ENCODE measurements around the gene ACIN1. TPM values are rescaled to one million over a fixed set of nuclear protein-coding genes. Genes with fewer than 3 reads are reported as not detected.

ACIN1 gene
- total RNA-seq, 2 experiments from 2014 or later = 132 to 139 TPM

DNA sequence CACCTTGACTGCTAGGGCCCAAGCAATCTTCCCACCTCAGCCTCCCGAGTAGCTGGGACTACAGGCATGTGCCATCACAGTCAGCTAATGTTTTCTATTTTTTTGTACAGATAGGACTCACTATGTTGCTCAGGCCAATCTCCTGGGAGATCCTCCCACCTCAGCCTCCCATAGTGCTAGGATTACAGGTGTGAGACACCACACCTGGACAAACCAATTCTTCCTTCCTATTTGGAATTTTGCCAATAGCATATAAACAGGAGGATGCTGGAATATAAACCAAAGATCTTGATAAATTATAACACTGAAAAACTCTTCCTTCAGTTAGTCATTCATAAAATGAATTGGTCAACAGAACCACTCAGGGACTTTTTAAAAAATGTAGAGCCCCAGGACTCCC lies 8.4 kb downstream of the ACIN1 start:
- H3K27ac Mint-ChIP-seq = peak overlapping the region; percentile 22

GRCh38 chr14:23085458-23085857 lies 9.5 kb downstream of the ACIN1 start:
- no peaks in the 10 kb centered on the region for H3K27me3 Mint-ChIP-seq
- H3K27ac Mint-ChIP-seq = peak overlapping the region; percentile 75
- ChIA-PET CTCF (interaction anchor here (0.8 to 8.6 kb wide), 6 partner anchors 8 to 35 kb away, joined by 3 to 84 read pairs (median 12); partner anchors contain the start of genes ACIN1, C14orf119 and CDH24), POLR2A (interaction anchor here (1.0 to 2.8 kb wide), 3 partner anchors 9 to 28 kb away, joined by 3 to 13 read pairs (median 3); partner anchors contain the start of genes ACIN1 and C14orf119)
- H3K4me3 Mint-ChIP-seq = no peak overlapping the region
- ATAC-seq (peak; percentile 30), DNase-seq (no peak)
- TF ChIP-seq, protein P1, sequence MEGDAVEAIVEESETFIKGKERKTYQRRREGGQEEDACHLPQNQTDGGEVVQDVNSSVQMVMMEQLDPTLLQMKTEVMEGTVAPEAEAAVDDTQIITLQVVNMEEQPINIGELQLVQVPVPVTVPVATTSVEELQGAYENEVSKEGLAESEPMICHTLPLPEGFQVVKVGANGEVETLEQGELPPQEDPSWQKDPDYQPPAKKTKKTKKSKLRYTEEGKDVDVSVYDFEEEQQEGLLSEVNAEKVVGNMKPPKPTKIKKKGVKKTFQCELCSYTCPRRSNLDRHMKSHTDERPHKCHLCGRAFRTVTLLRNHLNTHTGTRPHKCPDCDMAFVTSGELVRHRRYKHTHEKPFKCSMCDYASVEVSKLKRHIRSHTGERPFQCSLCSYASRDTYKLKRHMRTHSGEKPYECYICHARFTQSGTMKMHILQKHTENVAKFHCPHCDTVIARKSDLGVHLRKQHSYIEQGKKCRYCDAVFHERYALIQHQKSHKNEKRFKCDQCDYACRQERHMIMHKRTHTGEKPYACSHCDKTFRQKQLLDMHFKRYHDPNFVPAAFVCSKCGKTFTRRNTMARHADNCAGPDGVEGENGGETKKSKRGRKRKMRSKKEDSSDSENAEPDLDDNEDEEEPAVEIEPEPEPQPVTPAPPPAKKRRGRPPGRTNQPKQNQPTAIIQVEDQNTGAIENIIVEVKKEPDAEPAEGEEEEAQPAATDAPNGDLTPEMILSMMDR (IDR thresholded peaks at IDR 0.05) = no peak
- peaks cover 32% of the 10 kb centered on the region for H3K4me1 Mint-ChIP-seq (ENCODE audit: low read depth)
- peaks cover 34% of the 10 kb centered on the region for H3K36me3 Mint-ChIP-seq (ENCODE audit: low read depth)
- no peaks in the 10 kb centered on the region for H3K9me3 Mint-ChIP-seq
- intact Hi-C loops (cut with micrococcal nuclease) = no loop called here

More for the DNA sequence above, 8.4 kb downstream of the ACIN1 start:
- TF ChIP-seq, protein P1 (IDR thresholded peaks at IDR 0.05) = no peak
- H3K9me3 Mint-ChIP-seq = no peaks in the 10 kb centered on the region
- H3K4me3 Mint-ChIP-seq = no peak overlapping the region
- no peak for DNase-seq
- H3K27me3 Mint-ChIP-seq = no peaks in the 10 kb centered on the region
- ChIA-PET CTCF (interaction anchor here (1.9 to 8.6 kb wide), 5 partner anchors 8 to 34 kb away, joined by 5 to 84 read pairs (median 12); partner anchors contain the start of genes ACIN1, C14orf119 and CDH24), POLR2A (interaction anchor here (1.0 to 2.8 kb wide), 3 partner anchors 8 to 27 kb away, joined by 3 to 13 read pairs (median 8); partner anchors contain the start of genes ACIN1 and C14orf119)
- intact Hi-C loops (cut with micrococcal nuclease) = no loop called here
- peaks cover 35% of the 10 kb centered on the region for H3K36me3 Mint-ChIP-seq (ENCODE audit: low read depth)
- peaks cover 34% of the 10 kb centered on the region for H3K4me1 Mint-ChIP-seq (ENCODE audit: low read depth)
- ATAC-seq = no peak

DNA sequence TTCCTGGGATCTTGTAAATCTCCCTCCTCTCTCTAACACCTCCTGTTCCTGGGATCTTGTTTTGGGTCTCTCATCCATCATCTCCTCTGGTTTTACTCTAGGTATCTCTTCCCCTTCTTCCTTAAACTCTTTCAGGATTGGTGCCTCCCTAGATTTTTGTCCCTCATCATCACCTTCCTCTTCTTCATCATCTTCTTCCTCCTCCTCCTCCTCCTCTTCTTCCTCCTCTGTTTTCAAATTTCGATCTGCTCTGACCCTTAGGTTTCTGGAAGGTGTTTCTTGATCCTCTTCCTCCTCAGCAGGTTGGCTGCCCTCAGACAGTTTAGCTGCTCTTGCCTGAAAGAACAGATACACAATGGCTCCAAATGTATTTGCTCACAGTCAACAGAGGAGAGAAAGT lies 14.5 kb downstream of the ACIN1 start:
- Mint-ChIP-seq H3K4me3 (no peak overlapping the region), H3K27me3 (no peaks in the 10 kb centered on the region), H3K9me3 (no peaks in the 10 kb centered on the region), H3K27ac (peak overlapping the region; percentile 17), H3K4me1 (ENCODE audit: low read depth) (peaks cover 11% of the 10 kb centered on the region), H3K36me3 (ENCODE audit: low read depth) (peaks cover 39% of the 10 kb centered on the region)
- ChIA-PET POLR2A (interaction anchor here (1.2 to 1.7 kb wide), 2 partner anchors 9 to 14 kb away, joined by 5 to 7 read pairs; partner anchors contain the start of gene ACIN1), CTCF (interaction anchor here (0.9 to 4.9 kb wide), 6 partner anchors 9 to 150 kb away, joined by 3 to 29 read pairs (median 4); partner anchors contain the start of gene ACIN1)
- TF ChIP-seq, protein P1 (IDR thresholded peaks at IDR 0.05) = no peak
- DNase-seq (no peak), ATAC-seq (no peak)
- intact Hi-C loops (cut with micrococcal nuclease) = no loop called here

DNA sequence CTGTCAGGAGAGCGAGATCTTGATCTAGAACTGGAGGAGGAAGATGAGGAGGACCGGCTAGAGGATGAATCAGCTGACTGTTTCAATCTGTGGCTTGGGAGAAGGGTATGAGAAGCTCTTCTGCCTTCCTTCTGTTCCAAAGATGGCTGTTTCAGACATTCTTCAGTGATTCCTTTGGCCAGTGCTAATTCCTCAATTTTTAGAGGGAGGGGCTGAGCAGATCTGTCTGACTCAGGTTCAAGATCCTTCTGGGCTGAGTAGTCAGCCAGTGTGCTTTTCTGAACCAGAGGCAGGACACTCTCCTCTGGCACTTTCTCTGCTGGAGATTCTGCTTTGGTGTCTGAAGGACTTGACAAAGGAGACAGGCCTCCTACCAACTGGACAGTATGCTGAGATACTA lies 15.2 kb downstream of the ACIN1 start:
- CTCF ChIA-PET = interaction anchor here (0.9 to 4.9 kb wide), 5 partner anchors 8 to 149 kb away, joined by 3 to 29 read pairs (median 4); no protein-coding TSS in a partner anchor
- peaks cover 37% of the 10 kb centered on the region for H3K36me3 Mint-ChIP-seq (ENCODE audit: low read depth)
- H3K9me3 Mint-ChIP-seq = no peaks in the 10 kb centered on the region

More for the DNA sequence above, 15.2 kb downstream of the ACIN1 start:
- TF ChIP-seq, protein P1 (IDR thresholded peaks at IDR 0.05) = no peak
- ATAC-seq (no peak), DNase-seq (no peak)
- Mint-ChIP-seq H3K4me1 (ENCODE audit: low read depth) (peaks cover 8% of the 10 kb centered on the region), H3K27me3 (no peaks in the 10 kb centered on the region), H3K27ac (peak overlapping the region; percentile 17), H3K4me3 (no peak overlapping the region)
- POLR2A ChIA-PET = no interaction called here
- intact Hi-C loops (cut with micrococcal nuclease) = no loop called here

All from activated CD8-positive, alpha-beta T cell treated with anti-CD3 and anti-CD28 coated beads for 36 hours (primary cell).